ENCODE data around the gene ASPRV1.

Gene ASPRV1

DNA sequence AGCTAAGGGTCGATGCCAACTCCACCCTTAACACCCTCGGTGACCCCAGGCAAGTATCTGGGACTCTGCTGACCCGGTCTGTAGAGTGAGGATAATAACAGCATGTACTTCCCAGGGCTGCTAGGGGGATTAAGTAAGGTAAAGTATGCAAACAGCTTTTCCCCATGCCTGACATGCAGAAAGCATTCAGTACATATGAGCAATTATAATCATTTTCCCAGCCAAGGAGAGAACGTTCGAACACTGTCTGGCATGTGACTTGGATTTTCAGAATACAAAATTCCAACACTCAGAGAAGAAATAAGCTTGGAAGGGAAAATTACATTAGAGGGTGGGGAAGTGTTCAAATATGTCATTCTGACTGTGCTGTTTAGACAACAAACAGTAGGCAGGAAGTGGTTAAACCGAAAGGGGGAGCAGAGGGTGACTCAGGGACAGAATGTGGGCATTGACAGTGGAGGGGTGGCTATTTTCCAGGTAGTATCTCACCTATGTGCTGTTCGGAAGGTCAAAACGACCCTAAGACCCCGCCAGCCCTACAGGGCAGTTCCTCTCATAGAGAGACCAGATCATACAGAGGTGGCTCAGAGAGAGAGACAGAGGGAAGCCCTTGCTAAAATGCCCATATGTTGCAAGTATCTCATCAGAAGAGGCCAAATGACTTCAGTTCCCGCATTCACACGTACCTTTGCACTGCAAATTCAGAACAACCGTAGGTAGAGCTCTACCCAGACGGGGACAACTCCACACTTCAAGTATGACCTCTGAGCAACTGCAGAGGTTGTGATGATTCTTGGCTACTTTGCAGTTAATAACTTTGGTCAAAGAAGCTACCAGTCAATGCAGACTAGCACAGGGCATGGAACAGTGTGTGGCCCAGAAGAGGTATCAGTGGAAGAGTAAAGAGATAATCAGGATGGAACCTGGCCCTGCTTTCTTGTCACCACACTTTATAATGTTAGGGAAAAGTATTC lies 14.8 kb downstream of the ASPRV1 start:
- ATAC-seq (ENCODE audit: low read depth), result peak; percentile 44
- Mint-ChIP-seq H3K9me3 (no peaks in the 10 kb centered on the region), H3K27me3 (no peaks in the 10 kb centered on the region), H3K27ac (no peak overlapping the region), H3K4me3 (no peak overlapping the region), H3K4me1 (peaks cover 8% of the 10 kb centered on the region), H3K36me3 (peaks cover 10% of the 10 kb centered on the region)
- no peak for DNase-seq (ENCODE audit: low spot score in 2 of 2)

DNA sequence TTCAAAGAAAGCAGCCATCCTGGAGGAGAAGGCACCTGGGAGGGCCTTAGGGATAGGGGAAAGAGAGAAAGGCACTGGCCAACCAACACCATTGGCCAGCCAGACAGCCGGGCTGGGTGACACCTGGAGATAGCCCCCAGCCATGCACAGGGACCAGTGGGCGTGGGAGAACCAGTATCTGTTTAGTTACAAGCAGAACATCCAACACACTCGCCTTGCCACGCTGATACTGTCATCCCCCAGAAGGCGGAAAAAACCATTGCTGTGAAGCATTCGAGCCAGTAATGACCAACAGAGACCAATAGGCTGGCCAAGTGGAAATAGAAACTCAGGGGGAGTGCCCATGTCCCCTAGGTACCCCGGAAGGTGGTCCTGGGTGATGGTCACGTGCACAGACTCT lies 15.5 kb downstream of the ASPRV1 start:
- Mint-ChIP-seq H3K9me3 (no peaks in the 10 kb centered on the region), H3K27ac (no peak overlapping the region), H3K4me1 (peaks cover 8% of the 10 kb centered on the region), H3K27me3 (no peaks in the 10 kb centered on the region), H3K36me3 (peaks cover 10% of the 10 kb centered on the region), H3K4me3 (no peak overlapping the region)
- no peak for DNase-seq (ENCODE audit: low spot score in 2 of 2)
- ATAC-seq (ENCODE audit: low read depth), result no peak

DNA sequence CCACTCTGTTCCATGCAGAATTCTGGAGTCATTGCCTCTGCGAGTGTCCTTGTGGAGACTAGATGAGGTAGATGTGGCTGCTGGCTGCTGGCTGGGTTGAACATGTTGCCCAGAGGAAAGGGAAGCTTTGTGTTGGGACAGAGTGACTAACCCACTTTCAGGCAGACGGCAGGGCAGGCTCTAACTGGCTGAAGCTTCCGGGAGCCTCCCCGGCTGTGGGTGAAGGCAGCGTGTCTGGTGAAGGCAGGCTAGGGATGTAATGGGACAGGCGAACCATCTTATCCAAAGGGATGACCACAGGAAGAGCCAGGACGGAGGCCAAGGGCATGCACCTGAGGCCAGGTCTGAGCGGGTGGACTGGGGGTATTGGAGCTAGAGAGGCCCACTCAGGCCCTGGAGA lies 16.0 kb downstream of the ASPRV1 start:
- H3K4me1 Mint-ChIP-seq, result peaks cover 8% of the 10 kb centered on the region
- peaks cover 10% of the 10 kb centered on the region for H3K36me3 Mint-ChIP-seq
- no peak overlapping the region for H3K4me3 Mint-ChIP-seq
- no peaks in the 10 kb centered on the region for H3K9me3 Mint-ChIP-seq
- no peak for DNase-seq (ENCODE audit: low spot score in 2 of 2)
- no peak for ATAC-seq (ENCODE audit: low read depth)
- no peak overlapping the region for H3K27ac Mint-ChIP-seq
- no peaks in the 10 kb centered on the region for H3K27me3 Mint-ChIP-seq

DNA sequence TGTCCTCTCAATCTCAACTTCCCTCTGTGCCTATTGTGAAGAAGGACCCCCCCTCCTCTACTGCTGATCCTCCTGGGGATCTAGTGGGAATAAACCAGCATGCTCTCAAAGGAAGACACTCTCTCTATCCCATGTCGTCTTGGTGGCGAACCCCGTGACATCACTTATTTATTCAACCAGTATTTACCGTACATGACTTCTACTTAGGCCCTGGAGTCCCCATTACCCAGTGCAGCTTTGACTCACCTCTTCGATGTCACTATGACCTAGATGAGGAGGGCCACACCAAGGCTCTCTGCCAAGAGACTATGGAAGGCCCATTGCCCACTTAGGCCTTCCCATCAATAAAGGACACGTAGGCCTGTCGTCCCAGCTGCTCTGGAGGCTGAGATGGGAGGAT lies 16.7 kb downstream of the ASPRV1 start:
- H3K36me3 Mint-ChIP-seq, result peaks cover 10% of the 10 kb centered on the region
- H3K4me1 Mint-ChIP-seq, result peaks cover 8% of the 10 kb centered on the region
- H3K4me3 Mint-ChIP-seq, result no peak overlapping the region
- no peak overlapping the region for H3K27ac Mint-ChIP-seq
- H3K27me3 Mint-ChIP-seq, result no peaks in the 10 kb centered on the region
- no peak for DNase-seq (ENCODE audit: low spot score in 2 of 2)
- no peaks in the 10 kb centered on the region for H3K9me3 Mint-ChIP-seq
- no peak for ATAC-seq (ENCODE audit: low read depth)

DNA sequence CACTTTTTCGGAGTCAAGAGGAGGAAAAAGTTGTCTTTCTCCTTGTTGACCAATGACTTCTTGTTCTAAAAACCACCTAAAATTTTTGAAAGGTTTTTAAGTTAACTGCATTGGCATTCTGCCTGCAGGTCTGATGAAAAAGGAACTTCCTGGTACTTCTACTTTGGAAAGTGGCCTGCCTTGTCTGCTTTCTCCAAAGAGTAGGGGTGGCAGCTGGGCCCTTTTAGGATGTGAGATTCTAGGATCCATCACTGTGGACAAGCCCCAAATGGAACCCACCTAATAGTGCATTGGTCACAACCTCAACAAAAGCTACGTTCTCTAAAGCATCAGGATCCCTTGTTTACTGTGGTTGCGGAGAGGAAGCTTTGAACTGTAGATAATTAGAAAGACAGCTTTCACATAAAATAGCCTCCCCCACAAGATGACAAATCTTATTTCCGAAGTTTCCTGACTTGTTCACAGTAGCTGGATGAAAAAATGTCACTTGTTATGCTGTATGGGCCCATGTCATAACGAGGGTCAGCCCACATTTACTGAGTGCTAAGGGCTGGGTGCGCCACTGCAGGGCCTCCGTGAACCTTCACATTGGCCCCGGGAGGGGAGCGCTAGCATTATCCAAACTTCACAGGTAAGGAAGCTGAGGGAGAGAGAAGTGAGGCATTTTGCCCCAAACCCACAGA lies 17.4 kb downstream of the ASPRV1 start:
- no peak overlapping the region for H3K27ac Mint-ChIP-seq
- no peaks in the 10 kb centered on the region for H3K27me3 Mint-ChIP-seq

DNA sequence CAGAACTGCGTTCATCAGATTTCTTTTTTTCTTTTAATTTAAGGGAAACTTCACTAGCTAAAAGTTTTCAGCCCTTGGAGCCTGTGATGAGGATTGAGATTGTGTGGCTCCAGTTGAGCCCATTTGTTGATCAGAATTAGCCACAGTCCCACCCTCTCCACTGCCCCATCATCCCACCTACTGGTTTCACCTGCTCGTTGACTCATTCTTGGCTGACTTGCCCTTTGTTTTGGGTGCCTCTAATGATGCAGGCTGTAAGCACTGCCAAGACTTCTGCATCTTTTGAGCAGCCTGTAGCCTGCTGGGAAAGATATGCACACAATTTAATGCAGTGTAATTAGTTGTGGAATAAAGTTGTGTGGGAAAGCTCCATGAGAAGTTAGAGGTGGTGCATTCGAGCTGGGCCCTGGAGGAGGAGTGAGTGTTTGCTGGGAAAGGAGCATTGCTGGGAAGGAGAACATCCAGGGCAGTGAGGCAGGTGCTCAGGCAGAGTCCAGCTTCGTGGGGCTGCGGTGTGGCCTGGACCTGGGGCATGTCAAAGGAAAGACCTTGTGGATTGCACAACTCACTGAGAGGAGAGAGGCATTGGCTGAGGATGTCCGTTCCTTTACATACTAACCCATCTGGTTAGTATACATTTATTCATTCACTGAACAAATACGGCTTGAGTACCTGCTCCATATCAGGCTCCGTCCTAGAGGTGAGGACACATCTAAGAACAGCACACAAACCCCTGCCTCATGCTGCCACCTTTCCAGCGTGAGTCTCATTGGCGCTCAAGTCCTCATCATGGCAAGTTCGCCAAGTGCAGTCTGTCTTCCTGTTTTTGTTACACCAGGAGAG lies 18.2 kb downstream of the ASPRV1 start:
- DNase-seq (ENCODE audit: low spot score in 2 of 2), result no peak
- Mint-ChIP-seq H3K36me3 (peaks cover 24% of the 10 kb centered on the region), H3K27ac (no peak overlapping the region), H3K9me3 (no peaks in the 10 kb centered on the region), H3K27me3 (no peaks in the 10 kb centered on the region), H3K4me1 (peaks cover 8% of the 10 kb centered on the region), H3K4me3 (no peak overlapping the region)
- ATAC-seq (ENCODE audit: low read depth), result no peak

More for the DNA sequence above, 17.4 kb downstream of the ASPRV1 start:
- no peak overlapping the region for H3K4me3 Mint-ChIP-seq
- peaks cover 16% of the 10 kb centered on the region for H3K36me3 Mint-ChIP-seq
- peaks cover 8% of the 10 kb centered on the region for H3K4me1 Mint-ChIP-seq
- DNase-seq (ENCODE audit: low spot score in 2 of 2), result no peak
- no peak for ATAC-seq (ENCODE audit: low read depth)
- H3K9me3 Mint-ChIP-seq, result no peaks in the 10 kb centered on the region

DNA sequence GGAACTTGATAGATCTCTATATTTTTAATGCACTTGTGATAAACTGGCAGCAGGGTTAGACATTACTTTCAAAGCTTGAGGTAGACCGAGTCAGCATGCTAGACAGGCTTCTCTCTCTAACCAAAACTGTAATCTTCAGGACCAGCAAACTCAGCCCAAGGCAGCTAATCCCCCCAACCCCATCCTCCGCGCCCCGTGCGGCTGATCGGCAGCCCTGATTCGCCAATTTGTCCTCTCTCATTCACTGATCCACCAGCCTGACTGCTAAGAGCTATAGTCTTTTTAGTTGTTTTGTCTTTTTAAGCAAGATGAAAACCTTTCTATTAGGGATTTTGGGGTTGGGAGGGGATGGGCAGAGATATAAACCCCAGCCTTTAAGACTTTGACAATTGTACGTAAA lies 20.7 kb downstream of the ASPRV1 start:
- Mint-ChIP-seq H3K4me1 (peaks cover 3% of the 10 kb centered on the region), H3K27ac (no peak overlapping the region), H3K36me3 (peaks cover 38% of the 10 kb centered on the region), H3K4me3 (no peak overlapping the region), H3K9me3 (no peaks in the 10 kb centered on the region), H3K27me3 (no peaks in the 10 kb centered on the region)
- DNase-seq (ENCODE audit: low spot score in 2 of 2), result no peak
- ATAC-seq (ENCODE audit: low read depth), result no peak

DNA sequence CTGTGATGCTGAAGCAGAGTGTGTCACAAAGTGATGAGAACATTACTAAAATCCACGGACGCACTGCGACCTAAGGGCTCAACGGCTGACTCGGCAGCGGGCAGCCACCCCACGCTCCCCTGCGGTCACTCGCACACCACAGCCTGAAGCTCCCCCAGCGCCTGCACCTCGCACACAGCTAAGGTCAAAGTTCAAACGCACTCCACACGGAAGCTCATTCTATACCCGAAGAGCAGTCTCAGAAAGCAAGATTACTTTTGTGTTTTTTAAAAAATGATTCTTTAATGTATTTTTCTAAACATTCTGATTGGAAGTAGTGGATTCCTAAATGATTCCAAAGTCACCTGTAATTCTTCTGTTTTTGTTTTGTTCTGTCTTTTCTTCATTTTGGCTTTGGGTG lies 21.7 kb downstream of the ASPRV1 start:
- DNase-seq (ENCODE audit: low spot score in 2 of 2) (no peak), ATAC-seq (ENCODE audit: low read depth) (no peak)
- H3K27ac Mint-ChIP-seq, result no peak overlapping the region
- no peaks in the 10 kb centered on the region for H3K9me3 Mint-ChIP-seq
- H3K36me3 Mint-ChIP-seq, result peaks cover 42% of the 10 kb centered on the region
- peaks cover 3% of the 10 kb centered on the region for H3K4me1 Mint-ChIP-seq
- H3K27me3 Mint-ChIP-seq, result no peaks in the 10 kb centered on the region
- H3K4me3 Mint-ChIP-seq, result no peak overlapping the region

DNA sequence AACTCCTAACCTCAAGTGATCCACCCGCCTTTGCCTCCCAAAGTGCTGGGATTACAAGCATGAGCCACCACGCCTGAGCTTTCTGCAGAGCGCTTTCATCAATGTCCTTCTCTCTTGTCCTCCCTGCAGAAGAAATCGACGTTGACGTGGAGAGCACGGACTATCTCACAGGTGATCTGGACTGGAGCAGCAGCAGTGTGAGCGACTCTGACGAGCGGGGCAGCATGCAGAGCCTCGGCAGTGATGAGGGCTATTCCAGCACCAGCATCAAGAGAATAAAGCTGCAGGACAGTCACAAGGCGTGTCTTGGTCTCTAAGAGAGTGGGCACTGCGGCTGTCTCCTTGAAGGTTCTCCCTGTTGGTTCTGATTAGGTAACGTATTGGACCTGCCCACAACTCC lies 23.5 kb downstream of the ASPRV1 start:
- DNase-seq (ENCODE audit: low spot score in 2 of 2) (no peak), ATAC-seq (ENCODE audit: low read depth) (no peak)
- Mint-ChIP-seq H3K4me3 (no peak overlapping the region), H3K27ac (no peak overlapping the region), H3K27me3 (no peaks in the 10 kb centered on the region), H3K9me3 (no peaks in the 10 kb centered on the region), H3K4me1 (peaks cover 3% of the 10 kb centered on the region), H3K36me3 (peaks cover 36% of the 10 kb centered on the region)

DNA sequence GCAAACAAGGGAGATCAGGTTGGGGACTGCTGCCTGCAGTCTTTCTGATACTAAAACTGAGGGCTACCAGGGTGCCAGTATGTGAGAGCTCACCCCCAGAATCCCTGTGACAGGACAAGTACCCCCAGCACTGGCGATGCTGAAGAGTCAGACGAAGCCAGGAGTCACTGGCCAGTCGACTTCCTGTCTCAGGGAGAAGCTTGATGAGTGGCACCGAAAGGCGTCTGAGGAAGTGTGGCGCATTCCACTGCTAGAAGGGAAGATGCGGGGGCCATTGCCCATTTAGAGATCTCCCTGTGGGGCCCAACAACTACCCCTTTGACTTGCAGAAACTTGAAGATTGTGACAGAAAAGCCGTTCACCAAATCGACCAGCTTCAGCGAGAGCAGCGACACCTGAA lies 24.5 kb downstream of the ASPRV1 start:
- ATAC-seq (ENCODE audit: low read depth) (no peak), DNase-seq (ENCODE audit: low spot score in 2 of 2) (no peak)
- H3K9me3 Mint-ChIP-seq, result no peaks in the 10 kb centered on the region
- H3K27ac Mint-ChIP-seq, result no peak overlapping the region
- no peaks in the 10 kb centered on the region for H3K27me3 Mint-ChIP-seq
- H3K36me3 Mint-ChIP-seq, result peaks cover 35% of the 10 kb centered on the region
- peaks cover 5% of the 10 kb centered on the region for H3K4me1 Mint-ChIP-seq
- H3K4me3 Mint-ChIP-seq, result no peak overlapping the region

DNA sequence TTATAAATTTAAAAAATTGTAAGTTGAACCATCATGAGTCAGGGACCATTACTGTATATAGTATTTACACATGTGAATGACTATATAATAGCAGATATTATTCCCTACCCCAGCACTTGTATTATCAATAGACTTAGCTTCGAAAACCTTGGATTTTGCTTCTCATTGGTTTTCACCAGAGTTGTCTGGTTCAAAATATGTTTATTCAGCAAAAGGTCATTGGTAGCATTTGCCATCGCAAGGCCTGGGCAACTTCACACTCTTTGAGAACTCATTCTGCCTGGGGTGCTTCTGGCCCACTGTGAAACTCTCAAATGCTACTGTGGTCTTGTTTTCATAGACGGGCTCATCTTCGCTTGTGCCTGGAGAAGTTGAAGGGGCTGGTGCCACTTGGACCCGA lies 26.4 kb downstream of the ASPRV1 start:
- DNase-seq (ENCODE audit: low spot score in 2 of 2) (no peak), ATAC-seq (ENCODE audit: low read depth) (no peak)
- Mint-ChIP-seq H3K4me1 (peaks cover 6% of the 10 kb centered on the region), H3K4me3 (no peak overlapping the region), H3K27ac (no peak overlapping the region), H3K9me3 (no peaks in the 10 kb centered on the region), H3K27me3 (no peaks in the 10 kb centered on the region), H3K36me3 (peaks cover 33% of the 10 kb centered on the region)

DNA sequence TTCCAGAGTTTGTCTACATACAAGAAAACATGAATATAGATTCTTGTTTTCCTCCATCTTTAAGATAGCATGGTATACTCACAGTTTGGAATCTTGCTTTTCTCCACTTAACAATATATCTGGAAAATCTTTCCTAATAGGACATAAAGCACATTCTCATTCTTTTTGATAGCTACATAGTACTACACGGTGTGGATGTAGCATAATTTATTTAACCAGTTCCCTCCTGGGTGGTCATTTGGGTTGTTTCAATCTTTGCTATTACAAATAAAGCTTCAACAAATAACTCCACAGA lies 26.9 kb downstream of the ASPRV1 start:
- Mint-ChIP-seq H3K4me1 (peaks cover 6% of the 10 kb centered on the region), H3K9me3 (no peaks in the 10 kb centered on the region), H3K36me3 (peaks cover 31% of the 10 kb centered on the region), H3K27me3 (no peaks in the 10 kb centered on the region), H3K4me3 (no peak overlapping the region), H3K27ac (no peak overlapping the region)
- DNase-seq (ENCODE audit: low spot score in 2 of 2) (no peak), ATAC-seq (ENCODE audit: low read depth) (no peak)

DNA sequence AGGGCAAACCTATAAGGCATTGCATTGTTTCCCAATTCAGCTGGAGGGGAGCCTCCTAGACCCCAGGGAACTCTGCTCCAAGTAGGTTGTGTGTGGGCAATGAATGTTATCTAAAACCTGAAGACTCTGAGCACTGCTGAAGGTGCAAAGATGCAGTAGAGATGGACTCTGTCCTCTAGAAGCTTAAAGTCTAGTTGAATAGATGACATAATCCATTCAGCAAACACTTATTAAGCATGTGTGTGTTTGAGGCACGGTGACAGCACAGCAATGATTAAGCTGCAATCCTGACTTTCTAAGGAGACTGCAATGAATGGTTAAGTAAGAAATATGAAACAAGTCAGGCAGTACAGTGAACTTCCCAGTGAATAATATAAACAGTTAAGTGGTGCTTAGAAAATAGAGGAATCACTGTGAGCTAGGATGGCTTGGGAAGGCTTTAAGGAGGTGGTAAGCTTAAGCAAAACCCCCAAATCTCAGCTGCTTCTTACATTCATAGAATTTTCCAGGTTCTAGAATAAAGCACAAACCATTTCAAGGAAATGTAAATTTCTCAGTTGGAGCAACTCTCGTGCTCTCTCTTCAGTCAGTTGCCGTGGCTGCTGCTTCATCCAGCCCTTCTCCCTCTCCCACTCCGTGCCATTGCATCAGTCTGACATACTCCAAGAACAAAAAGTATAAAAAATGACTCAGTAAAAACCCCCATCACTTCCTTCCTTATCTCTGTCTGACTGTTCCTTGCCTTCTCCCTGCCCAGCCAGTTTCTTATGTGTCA lies 27.4 kb downstream of the ASPRV1 start:
- peaks cover 6% of the 10 kb centered on the region for H3K4me1 Mint-ChIP-seq
- ATAC-seq (ENCODE audit: low read depth) (no peak), DNase-seq (ENCODE audit: low spot score in 2 of 2) (no peak)
- peaks cover 30% of the 10 kb centered on the region for H3K36me3 Mint-ChIP-seq
- no peaks in the 10 kb centered on the region for H3K9me3 Mint-ChIP-seq
- no peaks in the 10 kb centered on the region for H3K27me3 Mint-ChIP-seq
- no peak overlapping the region for H3K27ac Mint-ChIP-seq
- no peak overlapping the region for H3K4me3 Mint-ChIP-seq
